D721Med (cell line): ENCODE data around the gene COL9A3.

Source experiments
- DNase-seq: peaks from one replicate; pipeline ENCODE4 v3.0.0; 2011; ENCODE audit warnings: low spot score; ENCODE audit not compliant: insufficient read length
- FAIRE-seq: peaks from 2 replicates; lab custom pipeline; 2011; peaks lifted over from hg19 to GRCh38; lab: Jason Lieb, UNC
- CTCF ChIP-seq: IDR thresholded peaks from 2 replicates; pipeline ENCODE4 v1.5.1; 2012; ENCODE audit warnings: mild to moderate bottlenecking, control low read depth; ENCODE audit not compliant: insufficient read depth; ENCODE audit errors: missing control alignments

Gene COL9A3

GRCh38 chr20:62797671-62798532, 18.9 kb upstream of the COL9A3 start:
- DNase-seq, result no peak
- TF ChIP-seq CTCF, result no peak
- FAIRE-seq, result no peak

GRCh38 chr20:62799036-62799435, 17.8 kb upstream of the COL9A3 start:
- TF ChIP-seq CTCF, result no peak
- no peak for DNase-seq
- no peak for FAIRE-seq

- TF ChIP-seq CTCF, result no peak
- FAIRE-seq, result no peak
- no peak for DNase-seq
These were observed 17.4 kb upstream of the COL9A3 start for GRCh38 chr20:62799459-62799858.

GRCh38 chr20:62799873-62800272, 17.0 kb upstream of the COL9A3 start:
- no peak for DNase-seq
- TF ChIP-seq CTCF, result no peak
- FAIRE-seq, result no peak

- no peak for DNase-seq
- FAIRE-seq, result no peak
- TF ChIP-seq CTCF, result no peak
These were observed 16.3 kb upstream of the COL9A3 start for GRCh38 chr20:62800314-62801259.

GRCh38 chr20:62801284-62802010, 15.4 kb upstream of the COL9A3 start:
- no peak for FAIRE-seq
- no peak for DNase-seq
- no peak for TF ChIP-seq CTCF
